IMR-90 (cell line): ENCODE data around the gene ZNF768.
A peak's percentile ranks its signal among the peaks of the same experiment; 100 is the strongest.

Experiments
- CTCF ChIP-seq: conservative IDR thresholded peaks from 2 replicates; pipeline ENCODE4 v1.5.1; 2012; ENCODE audit warnings: mild to moderate bottlenecking, low read depth, low read length, improper control_type of control experiment
- MAFK ChIP-seq: IDR thresholded peaks from 2 replicates; pipeline ENCODE4 v1.6.1; 2012; ENCODE audit warnings: low read depth, low read length, improper control_type of control experiment

GRCh38 chr16:30541502-30542329 lies 15.3 kb upstream of the ZNF768 start:
- TF ChIP-seq CTCF (no peak), MAFK (peak; percentile 42; the same call in 1 of the 2 replicates)
